RPMI7951 (cell line): Measurements from ENCODE around the gene SHOC1. TPM values are rescaled to one million over a fixed set of nuclear protein-coding genes. Genes with fewer than 3 reads are reported as not detected.
A peak's percentile ranks its signal among the peaks of the same experiment; 100 is the strongest.
"Not testable (repeated sequence)": the region's sequence is repeated elsewhere in the genome, so short reads cannot be mapped to it uniquely, and the experiment has no call there.

Experiments used
- DNase-seq: peaks from one replicate; pipeline ENCODE4 v3.0.0-alpha.2; 2012; ENCODE audit warnings: low read depth
- total RNA-seq: library from RNA; depleted of rRNA; stranded (reverse); fragments of >200 nt; shearing (Covaris generic); gene quantifications from 2 replicates; pipeline ENCODE4 v1.2.3, GENCODE V29; 2014; rRNA removed

The SHOC1 gene
- not detected in 2 replicates for total RNA-seq

- no peak for DNase-seq
Observed at GRCh38 chr9:111794835-111795556, at the start of gene SHOC1. SHOC1 (minus strand) TSS chr9:111794937; CDS start chr9:111791418, 3,519 bp downstream.

- no peak for DNase-seq
Observed at GRCh38 chr9:111843971-111844370, 49.2 kb upstream of the SHOC1 start.

DNA sequence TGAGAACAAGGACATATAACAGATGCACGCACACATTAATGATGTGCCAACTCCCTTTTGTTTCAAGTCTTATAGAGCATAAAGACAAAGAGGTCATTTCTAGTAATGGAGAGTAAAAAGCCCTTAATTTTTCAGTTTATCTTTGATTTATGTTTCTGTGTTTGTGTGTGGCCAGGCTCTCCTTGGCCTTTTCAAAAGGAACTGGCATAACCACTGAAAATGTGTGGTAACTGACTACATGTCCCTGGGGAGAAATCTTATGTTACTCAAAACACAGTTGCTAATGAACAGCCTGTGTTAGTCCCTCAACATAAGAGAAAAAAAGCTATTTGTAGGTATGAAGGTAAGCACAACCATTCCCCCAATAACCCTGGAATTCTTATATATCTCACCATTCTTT is 47.6 kb upstream of the SHOC1 start:
- no peak for DNase-seq

GRCh38 chr9:111840442-111840841 is 45.7 kb upstream of the SHOC1 start:
- DNase-seq = no peak

GRCh38 chr9:111839987-111840386 is 45.2 kb upstream of the SHOC1 start:
- DNase-seq = no peak

DNA sequence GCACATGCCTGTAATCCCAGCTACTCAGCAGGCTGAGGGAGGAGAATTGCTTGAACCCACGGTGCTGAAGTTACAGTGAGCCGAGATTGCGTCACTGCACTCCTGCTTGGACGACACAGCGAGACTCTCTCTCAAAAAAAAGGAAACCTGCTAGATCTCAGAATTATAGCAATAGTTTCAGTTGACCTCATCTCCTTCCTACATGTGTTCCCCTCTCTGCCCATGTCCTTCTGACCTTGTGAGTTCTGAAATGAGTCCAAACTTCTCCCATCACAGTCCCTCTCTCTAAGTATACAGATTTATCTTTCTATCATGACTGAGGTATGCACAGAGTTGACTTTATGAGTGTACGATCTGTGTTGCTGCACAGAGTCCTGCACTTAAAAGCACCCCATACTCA is 44.6 kb upstream of the SHOC1 start:
- DNase-seq = no peak

DNA sequence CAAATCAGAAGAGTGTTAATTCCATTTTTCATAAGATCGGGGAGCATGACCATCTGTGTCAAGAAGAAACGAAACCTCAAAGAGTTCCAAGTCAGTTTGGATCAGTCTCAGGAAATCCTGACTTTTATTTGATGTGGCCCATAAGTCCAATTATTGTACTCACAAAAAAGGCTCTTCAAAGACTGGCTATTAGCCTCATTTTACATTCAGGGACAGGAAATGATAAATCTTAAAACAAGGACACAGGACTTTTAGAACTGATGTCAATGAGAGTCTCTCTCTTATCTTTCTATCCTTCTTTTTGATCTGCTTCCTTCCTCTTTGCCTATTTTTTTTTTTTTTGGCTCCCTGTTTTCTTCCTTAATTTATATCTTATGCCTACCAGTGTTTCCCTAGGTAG is 43.7 kb upstream of the SHOC1 start:
- DNase-seq = no peak

GRCh38 chr9:111836311-111836710 is 41.6 kb upstream of the SHOC1 start:
- no peak for DNase-seq

DNA sequence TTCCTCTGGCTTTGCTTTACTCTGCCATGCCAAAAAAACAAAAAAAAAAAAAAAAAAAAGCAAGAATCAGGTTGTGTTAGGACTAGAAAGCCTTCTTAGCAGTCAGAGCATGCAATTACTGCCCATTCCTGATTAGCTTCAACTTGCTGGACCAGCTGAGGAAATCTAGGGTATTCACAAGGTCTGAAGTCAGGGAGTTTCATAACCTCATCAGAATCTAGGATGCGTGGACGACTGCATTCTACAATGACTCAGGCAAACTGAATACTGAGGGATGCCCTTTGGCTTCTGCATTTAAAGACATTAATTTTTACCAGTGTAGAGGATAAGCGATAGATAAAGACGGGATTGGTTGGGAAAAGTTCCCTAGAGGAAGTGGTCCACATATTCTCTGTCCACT is 39.2 kb upstream of the SHOC1 start:
- no peak for DNase-seq

- no peak for DNase-seq
Observed at GRCh38 chr9:111832449-111832848, 37.7 kb upstream of the SHOC1 start.

GRCh38 chr9:111831371-111832108 is 36.8 kb upstream of the SHOC1 start:
- no peak for DNase-seq

- DNase-seq = peak; percentile 28
Observed at GRCh38 chr9:111828193-111828592, 33.5 kb upstream of the SHOC1 start.

DNA sequence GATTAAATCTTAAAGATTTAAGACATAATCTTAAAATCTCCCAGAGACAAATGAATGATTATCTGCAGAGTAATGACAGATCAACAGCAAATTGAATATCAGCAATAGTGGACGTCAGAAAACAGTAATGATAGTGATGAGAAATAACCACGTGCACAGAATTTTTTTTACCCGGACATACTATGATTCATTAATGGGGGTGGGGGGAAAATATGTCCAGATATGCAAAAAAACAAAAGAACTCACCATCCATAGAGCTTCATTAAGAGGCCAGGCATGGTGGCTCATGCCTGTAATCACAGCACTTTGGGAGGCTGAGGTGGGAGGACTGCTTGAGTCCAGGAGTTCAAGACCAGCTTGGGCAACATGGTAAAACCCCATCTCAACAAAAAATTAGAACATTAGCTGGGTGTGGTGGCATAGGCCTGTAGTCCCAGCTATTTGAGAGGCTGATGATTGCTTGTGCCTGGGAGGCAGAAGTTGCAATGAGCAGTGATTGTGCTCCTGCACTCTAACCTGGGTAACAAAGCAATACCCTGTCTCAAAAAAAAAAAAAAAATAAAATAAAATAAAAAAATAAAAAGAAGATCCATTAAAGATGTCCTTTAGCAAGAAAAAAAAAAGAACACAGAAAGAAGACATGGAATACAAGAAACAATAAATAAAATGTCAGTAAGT is 30.9 kb upstream of the SHOC1 start:
- DNase-seq = no peak

- DNase-seq = no peak
Observed at GRCh38 chr9:111821006-111821528, 26.3 kb upstream of the SHOC1 start.

- no peak for DNase-seq
Observed at GRCh38 chr9:111819360-111819759, 24.6 kb upstream of the SHOC1 start.

GRCh38 chr9:111815285-111816070 is 20.7 kb upstream of the SHOC1 start:
- DNase-seq = no peak

DNA sequence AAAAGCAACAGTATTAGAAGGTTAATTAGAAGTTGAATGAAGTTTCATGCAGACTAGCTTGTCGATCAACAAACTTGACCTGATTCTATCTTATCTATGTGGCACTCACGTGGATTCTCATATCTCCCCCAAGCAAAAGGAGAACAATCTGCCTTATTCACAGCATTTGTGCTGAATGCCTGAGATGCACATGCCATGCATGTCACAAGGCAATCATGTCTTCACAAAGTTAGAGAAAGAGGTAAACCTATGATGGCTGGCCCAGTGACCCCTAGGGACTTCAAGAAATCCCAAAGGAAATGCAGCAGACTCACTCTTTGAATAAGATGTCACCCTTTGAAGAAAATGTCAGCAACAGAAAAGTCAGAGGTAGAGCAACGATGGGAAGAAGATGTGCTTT is 17.6 kb upstream of the SHOC1 start:
- no peak for DNase-seq

DNA sequence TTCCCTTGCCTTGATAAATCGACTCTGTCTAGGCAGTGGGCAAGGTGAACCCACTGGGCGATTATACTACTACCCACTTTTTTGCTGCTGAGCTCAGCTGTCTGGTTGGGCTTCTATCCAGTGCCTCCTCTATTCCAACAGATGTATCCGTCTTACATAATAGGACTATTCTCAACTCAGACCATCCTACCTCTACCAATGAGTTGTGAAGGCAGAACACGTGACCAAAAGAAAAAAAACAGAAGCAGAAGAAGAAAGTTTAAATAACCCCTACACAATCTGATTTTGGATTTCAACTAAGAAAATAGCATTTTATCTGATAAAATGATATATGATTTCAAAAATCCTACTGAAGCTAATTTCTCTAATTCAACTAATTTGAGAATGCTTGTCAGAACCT is 16.2 kb upstream of the SHOC1 start:
- DNase-seq = no peak

DNA sequence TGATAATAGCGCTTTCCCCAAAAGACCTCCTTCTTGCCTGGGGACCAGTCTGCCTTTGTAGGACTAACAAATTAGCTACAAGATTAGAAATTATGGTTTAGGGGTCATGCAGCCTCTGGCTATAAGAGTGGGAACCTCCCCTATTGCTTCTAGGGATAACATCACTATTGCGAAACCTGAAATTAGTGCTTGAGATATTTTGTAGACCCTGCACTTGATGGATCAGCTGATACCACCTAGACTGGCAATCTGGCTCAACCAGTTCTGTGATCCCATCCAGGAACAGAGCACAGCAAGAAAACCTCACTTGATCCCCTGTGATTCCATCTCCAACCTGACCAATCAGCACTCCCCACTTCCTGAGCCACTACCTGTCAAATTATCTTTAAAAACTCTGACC is 15.7 kb upstream of the SHOC1 start:
- DNase-seq = not testable (repeated sequence)

- DNase-seq = peak; percentile 9
Observed at GRCh38 chr9:111807197-111807596, 12.5 kb upstream of the SHOC1 start.

DNA sequence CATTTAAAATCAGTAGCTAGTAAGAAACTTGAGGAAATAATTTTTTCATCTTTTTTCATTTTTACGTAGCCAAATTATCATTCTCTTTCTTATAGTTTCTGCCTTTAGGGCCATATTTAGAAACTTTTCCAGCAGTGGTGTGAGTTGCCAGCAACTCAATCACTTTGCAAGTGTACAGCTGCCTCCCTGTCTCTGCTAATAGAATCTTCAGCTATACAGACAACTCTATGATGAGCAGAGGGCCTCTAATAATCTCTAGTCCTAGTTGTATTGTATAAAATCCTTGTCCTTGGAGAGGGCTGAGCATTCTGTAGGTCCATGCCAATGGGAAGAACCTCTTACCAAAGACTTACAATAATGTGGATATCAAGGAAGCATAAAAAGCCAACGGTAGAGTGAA is 11.5 kb upstream of the SHOC1 start:
- DNase-seq = no peak

DNA sequence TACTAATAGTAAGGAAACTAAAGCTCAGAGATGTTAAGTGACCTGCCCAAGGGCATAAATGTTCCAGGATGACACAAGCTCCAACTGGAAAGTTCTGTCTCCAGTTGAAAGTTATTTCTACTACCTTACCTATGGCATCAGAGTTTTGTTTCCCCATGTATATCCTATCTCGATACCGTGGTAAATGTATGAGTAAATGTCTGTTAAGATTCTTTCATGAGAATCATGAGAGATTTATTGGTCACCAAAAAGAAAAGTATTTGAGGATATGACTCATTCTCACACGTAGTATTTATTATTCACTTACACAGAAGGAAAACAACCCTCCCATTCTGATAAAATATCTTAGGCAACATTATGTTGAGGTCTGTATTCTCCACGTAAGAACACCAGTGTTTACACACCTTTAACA is 11.1 kb upstream of the SHOC1 start:
- DNase-seq = peak; percentile 58
